NK-92 (cell line): ENCODE measurements around the gene C1orf115.
"Not testable (repeated sequence)": the region's sequence is repeated elsewhere in the genome, so short reads cannot be mapped to it uniquely, and the experiment has no call there.

Experiments used
- DNase-seq: peaks from one replicate; lab custom pipeline; 2025; ENCODE audit not compliant: unreplicated experiment; lab: John Stamatoyannopoulos, UW

Gene C1orf115

GRCh38 chr1:220690140-220691052 lies at the start of gene C1orf115:
Gene C1orf115 (plus strand): TSS chr1:220690363. CDS start chr1:220690403, 40 bp downstream.
- DNase-seq, result no peak

- no peak for DNase-seq
Measured at GRCh38 chr1:220642285-220642684, 47.9 kb upstream of the C1orf115 start.

GRCh38 chr1:220652995-220653394 lies 37.2 kb upstream of the C1orf115 start:
- no peak for DNase-seq

- no peak for DNase-seq
Measured at GRCh38 chr1:220655509-220655908, 34.7 kb upstream of the C1orf115 start.

GRCh38 chr1:220655961-220656740 lies 34.0 kb upstream of the C1orf115 start:
- no peak for DNase-seq

GRCh38 chr1:220666349-220666748 lies 23.8 kb upstream of the C1orf115 start:
- DNase-seq, result no peak

GRCh38 chr1:220669005-220669404 lies 21.2 kb upstream of the C1orf115 start:
- no peak for DNase-seq

GRCh38 chr1:220670365-220670764 lies 19.8 kb upstream of the C1orf115 start:
- DNase-seq, result no peak

GRCh38 chr1:220673921-220674320 lies 16.2 kb upstream of the C1orf115 start:
- no peak for DNase-seq

- no peak for DNase-seq
Measured at GRCh38 chr1:220677251-220677650, 12.9 kb upstream of the C1orf115 start.

GRCh38 chr1:220680085-220680687 lies 10.0 kb upstream of the C1orf115 start:
- no peak for DNase-seq

GRCh38 chr1:220681220-220681880 lies 8.8 kb upstream of the C1orf115 start:
- no peak for DNase-seq

GRCh38 chr1:220682901-220683576 lies 7.1 kb upstream of the C1orf115 start:
- DNase-seq, result no peak

GRCh38 chr1:220683716-220684115 lies 6.4 kb upstream of the C1orf115 start:
- not testable (repeated sequence) for DNase-seq

- no peak for DNase-seq
Measured at GRCh38 chr1:220684890-220685289, 5.3 kb upstream of the C1orf115 start.

GRCh38 chr1:220685879-220686278 lies 4.3 kb upstream of the C1orf115 start:
- no peak for DNase-seq

- DNase-seq, result no peak
Measured at GRCh38 chr1:220687809-220688208, 2.4 kb upstream of the C1orf115 start.

- no peak for DNase-seq
Measured at GRCh38 chr1:220689666-220690065, 497 bp upstream of the C1orf115 start.

GRCh38 chr1:220691053-220691684 lies 1.0 kb downstream of the C1orf115 start:
- no peak for DNase-seq
